Thoracic aorta (tissue), 2 donors: ENCODE measurements around the gene SPEN. TPM values are rescaled to one million over a fixed set of nuclear protein-coding genes. Genes with fewer than 3 reads are reported as not detected.

Experiments
- ATAC-seq: fragments of 150-250 bp; one replicate; pipeline ENCODE4 v1.8.0; 2017; ENCODE audit warnings: low read depth; ENCODE audit not compliant: insufficient number of reproducible peaks, low FRiP score
- DNase-seq: peaks from one replicate; pipeline ENCODE4 v3.0.0-alpha.2; 2020; ENCODE audit warnings: low spot score
- H3K27ac ChIP-seq, 2 donors: fragments of 200-600 bp; sonication (generic); 1 replicate in 1 of 2; 2 replicates in 1 of 2; pipeline ENCODE4 v1.5.1; 2016; ENCODE audit warnings: mild to moderate bottlenecking in 2 of 2, moderate library complexity in 2 of 2
- H3K27me3 ChIP-seq: fragments of 200-600 bp; sonication (generic); replicated peaks from 2 replicates; pipeline ENCODE4 v1.6.0; 2016; ENCODE audit warnings: mild to moderate bottlenecking; ENCODE audit not compliant: insufficient read depth
- H3K36me3 ChIP-seq: fragments of 200-600 bp; sonication (generic); one replicate; pipeline ENCODE4 v1.5.1; 2016
- H3K4me1 ChIP-seq, 2 donors: fragments of 200-600 bp; sonication (generic); 1 replicate in 1 of 2; 2 replicates in 1 of 2; pipeline versions ENCODE4 v1.5.1 to v1.6.0; 2016; ENCODE audit warnings: low read depth in 2 of 2, mild to moderate bottlenecking in 1 of 2; ENCODE audit not compliant: control insufficient read depth in 1 of 2
- H3K4me3 ChIP-seq: fragments of 200-600 bp; sonication (generic); 2 replicates; pipeline ENCODE4 v1.5.1; 2016; ENCODE audit warnings: mild to moderate bottlenecking
- H3K9me3 ChIP-seq: fragments of 200-600 bp; sonication (generic); 2 replicates; pipeline ENCODE4 v1.5.1; 2016
- total RNA-seq, 2 donors: library from RNA; depleted of rRNA; stranded (reverse); fragments of >200 nt; gene quantifications; one replicate each; pipeline versions ENCODE4 v1.1.0 to v1.2.3, GENCODE V29; 2016
- TF ChIP-seq, protein P1 (sequence below): fragments of 200-600 bp; sonication (generic); IDR thresholded peaks from one replicate; pipeline ENCODE4 v1.5.1; 2019; ENCODE audit warnings: antibody characterized with exemption

SPEN gene
- total RNA-seq, 2 donors from 2014 or later: 52.3 to 96.9 TPM

DNA sequence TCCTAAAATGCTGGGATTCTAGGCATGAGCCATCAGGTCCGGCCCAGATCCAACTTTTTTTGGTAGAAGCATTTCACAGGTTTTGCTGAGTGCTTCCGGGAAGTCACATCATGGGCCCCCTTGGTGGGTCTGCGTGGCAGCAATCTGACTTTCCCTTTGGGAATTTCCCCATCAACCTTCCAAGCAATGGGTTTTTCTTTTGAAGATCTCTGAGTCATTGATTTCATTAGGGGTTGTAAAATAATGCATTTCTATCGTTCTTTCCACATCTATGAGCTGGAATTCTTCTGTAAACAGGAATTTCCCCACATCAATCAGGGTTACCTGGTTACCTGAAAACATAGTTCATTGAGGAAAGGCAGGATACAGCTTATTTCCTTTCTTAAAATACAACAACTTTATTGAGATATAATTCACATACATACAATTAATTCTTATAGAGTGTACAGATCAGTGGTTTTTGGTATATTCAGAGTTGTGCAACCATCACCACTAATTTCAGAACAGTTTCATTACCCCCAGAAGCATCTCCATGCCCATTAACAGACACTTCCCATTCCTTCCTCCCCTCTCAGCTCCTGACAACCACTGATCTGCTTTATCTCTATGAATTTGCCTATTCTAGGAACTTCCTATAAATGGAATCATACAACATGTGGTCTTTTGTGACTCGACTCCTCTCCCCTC, 138.2 kb downstream of the SPEN start:
- Histone ChIP-seq H3K4me1 (no peaks in the 10 kb centered on the region), H3K36me3 (no peaks in the 10 kb centered on the region), H3K27ac (no peak overlapping the region), H3K4me3 (no peak overlapping the region), H3K9me3 (no peaks in the 10 kb centered on the region), H3K27me3 (no peaks in the 10 kb centered on the region)
- ATAC-seq (no peak), DNase-seq (no peak)
- TF ChIP-seq, protein P1, sequence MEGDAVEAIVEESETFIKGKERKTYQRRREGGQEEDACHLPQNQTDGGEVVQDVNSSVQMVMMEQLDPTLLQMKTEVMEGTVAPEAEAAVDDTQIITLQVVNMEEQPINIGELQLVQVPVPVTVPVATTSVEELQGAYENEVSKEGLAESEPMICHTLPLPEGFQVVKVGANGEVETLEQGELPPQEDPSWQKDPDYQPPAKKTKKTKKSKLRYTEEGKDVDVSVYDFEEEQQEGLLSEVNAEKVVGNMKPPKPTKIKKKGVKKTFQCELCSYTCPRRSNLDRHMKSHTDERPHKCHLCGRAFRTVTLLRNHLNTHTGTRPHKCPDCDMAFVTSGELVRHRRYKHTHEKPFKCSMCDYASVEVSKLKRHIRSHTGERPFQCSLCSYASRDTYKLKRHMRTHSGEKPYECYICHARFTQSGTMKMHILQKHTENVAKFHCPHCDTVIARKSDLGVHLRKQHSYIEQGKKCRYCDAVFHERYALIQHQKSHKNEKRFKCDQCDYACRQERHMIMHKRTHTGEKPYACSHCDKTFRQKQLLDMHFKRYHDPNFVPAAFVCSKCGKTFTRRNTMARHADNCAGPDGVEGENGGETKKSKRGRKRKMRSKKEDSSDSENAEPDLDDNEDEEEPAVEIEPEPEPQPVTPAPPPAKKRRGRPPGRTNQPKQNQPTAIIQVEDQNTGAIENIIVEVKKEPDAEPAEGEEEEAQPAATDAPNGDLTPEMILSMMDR: no peak

DNA sequence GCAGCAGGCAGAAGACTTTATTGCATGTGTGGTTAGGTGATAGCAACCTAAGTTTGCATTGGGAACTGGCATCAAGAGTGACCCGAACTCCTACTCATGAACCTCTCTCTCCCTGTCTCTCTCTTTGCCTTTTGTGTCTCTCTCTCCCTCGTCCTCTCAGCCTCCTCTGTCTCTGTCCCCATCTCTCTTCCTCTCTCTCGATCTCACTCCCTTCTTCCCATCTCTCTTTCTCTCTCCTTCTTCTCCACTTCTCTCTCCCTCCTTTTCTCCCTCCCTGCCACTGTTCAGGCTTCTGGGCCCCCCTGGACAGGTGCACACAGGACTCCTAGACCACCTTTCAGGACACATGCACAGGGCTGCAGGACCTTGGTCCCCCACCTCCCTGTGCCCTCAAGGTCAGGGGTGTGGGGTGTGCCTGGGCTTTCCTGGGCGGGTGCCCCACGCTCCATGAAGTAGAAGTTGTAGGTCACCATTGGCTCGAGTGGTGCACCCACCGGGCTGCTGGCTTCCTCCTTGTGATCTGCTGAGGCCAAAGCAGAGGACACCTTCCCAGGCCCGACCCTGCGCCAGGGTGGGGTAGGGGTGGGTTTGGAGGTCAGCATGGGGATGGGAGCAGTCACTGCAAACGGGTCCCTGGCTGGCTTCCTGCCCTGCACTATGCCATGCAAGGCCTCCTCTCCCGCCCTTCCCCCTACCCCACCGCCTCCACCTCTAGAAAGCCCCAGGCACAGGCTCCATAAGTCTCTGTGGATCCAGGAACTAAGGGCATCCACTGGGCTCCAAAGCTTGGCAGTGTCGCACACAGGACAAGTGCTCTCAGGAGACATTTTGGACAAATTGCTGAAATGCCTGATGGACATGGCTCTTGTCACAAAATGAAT, 141.6 kb downstream of the SPEN start:
- ATAC-seq: no peak
- no peaks in the 10 kb centered on the region for H3K27me3 ChIP-seq
- DNase-seq: no peak
- H3K4me1 ChIP-seq: no peaks in the 10 kb centered on the region
- H3K4me3 ChIP-seq: no peak overlapping the region
- H3K27ac ChIP-seq: no peak overlapping the region
- no peaks in the 10 kb centered on the region for H3K36me3 ChIP-seq
- TF ChIP-seq, protein P1: no peak
- no peaks in the 10 kb centered on the region for H3K9me3 ChIP-seq

DNA sequence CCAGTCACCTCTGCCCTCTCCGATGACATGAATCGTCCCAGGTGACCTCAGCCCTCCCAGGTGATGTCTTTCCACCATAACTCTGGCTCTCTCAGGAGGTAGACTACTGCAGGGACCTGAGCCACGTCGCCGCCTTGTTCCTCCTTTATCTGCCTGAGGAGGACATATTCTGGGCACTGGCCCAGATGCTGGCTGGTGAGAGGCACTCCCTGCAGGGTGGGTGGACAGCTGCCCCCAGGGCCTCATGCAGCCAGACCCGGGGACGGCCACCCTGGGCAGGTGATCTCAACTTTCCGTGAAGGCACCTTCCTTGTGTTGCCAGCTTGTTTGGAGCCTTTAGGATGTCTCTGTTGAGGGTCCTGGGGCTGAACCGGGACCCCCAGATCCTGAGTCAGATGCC, 142.3 kb downstream of the SPEN start:
- Histone ChIP-seq H3K36me3 (no peaks in the 10 kb centered on the region), H3K27ac (no peak overlapping the region), H3K27me3 (no peaks in the 10 kb centered on the region), H3K4me1 (no peaks in the 10 kb centered on the region), H3K9me3 (no peaks in the 10 kb centered on the region), H3K4me3 (no peak overlapping the region)
- TF ChIP-seq, protein P1: no peak
- no peak for ATAC-seq
- DNase-seq: no peak

Other genes with a start within 250 kb of the SPEN start
- gene DDI2, start 230.2 kb upstream of the SPEN start, total RNA-seq: 10 to 100 TPM; 19.6 to 37.5 TPM
- 10 to 100 TPM; 53.7 to 74.6 TPM for gene PLEKHM2, start 163.4 kb upstream of the SPEN start, total RNA-seq
- 1 to 10 TPM; 2.4 to 7.5 TPM for gene SLC25A34, start 111.4 kb upstream of the SPEN start, total RNA-seq
- gene TMEM82, start 105.2 kb upstream of the SPEN start, total RNA-seq: not detected
- 100 to 1,000 TPM; 731 to 997 TPM for gene FBLIM1, start 88.9 kb upstream of the SPEN start, total RNA-seq
- under 1 TPM; 0.81 to 0.99 TPM for gene UQCRHL, start 40.1 kb upstream of the SPEN start, total RNA-seq
- gene ZBTB17, start 128.4 kb downstream of the SPEN start, total RNA-seq: 10 to 100 TPM; 42.9 to 46.5 TPM
- not detected for gene SRARP, start 156.5 kb downstream of the SPEN start, total RNA-seq
- 100 to 1,000 TPM; 223 to 430 TPM for gene HSPB7, start 170.3 kb downstream of the SPEN start, total RNA-seq
- 1 to 10 TPM in 1 of 2 donors, not detected in 1; 4.7 TPM for gene CLCNKA, start 174.3 kb downstream of the SPEN start, total RNA-seq
- not detected for gene CLCNKB, start 196.1 kb downstream of the SPEN start, total RNA-seq
- gene FAM131C, start 225.9 kb downstream of the SPEN start, total RNA-seq: not detected